Stimulated activated naive CD4-positive, alpha-beta T cell (primary cell): ENCODE measurements around the gene EVL.
"Not testable (repeated sequence)": the region's sequence is repeated elsewhere in the genome, so short reads cannot be mapped to it uniquely, and the experiment has no call there.

Experiments used
- DNase-seq, 6 experiments: peaks; one replicate each; lab custom pipeline; 2025; lab: John Stamatoyannopoulos, UW

Gene EVL

GRCh38 chr14:100165831-100166440 is 100.7 kb downstream of the EVL start:
- DNase-seq = no peak

DNA sequence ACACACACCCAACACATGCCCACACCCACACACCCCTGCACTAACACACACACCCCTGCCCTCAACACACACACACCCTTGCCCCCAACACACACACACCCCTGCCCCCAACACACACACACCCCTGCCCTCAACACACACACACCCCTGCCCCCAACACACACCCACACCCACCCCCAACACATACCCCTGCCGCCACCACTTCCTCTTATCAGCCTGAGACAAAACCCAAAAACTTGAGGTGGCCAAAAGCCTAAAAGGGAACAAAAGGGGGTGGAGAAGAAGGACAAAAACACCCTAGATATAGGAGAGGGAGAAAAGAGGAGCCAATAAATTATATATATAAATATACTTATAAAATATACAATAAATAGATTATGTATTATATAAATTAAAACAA is 103.3 kb downstream of the EVL start:
- DNase-seq = no peak

- DNase-seq = no peak
Measured at GRCh38 chr14:100170880-100171279, 105.7 kb downstream of the EVL start.

GRCh38 chr14:100172811-100173210 is 107.6 kb downstream of the EVL start:
- DNase-seq = no peak

GRCh38 chr14:100173353-100173752 is 108.1 kb downstream of the EVL start:
- DNase-seq = no peak

DNA sequence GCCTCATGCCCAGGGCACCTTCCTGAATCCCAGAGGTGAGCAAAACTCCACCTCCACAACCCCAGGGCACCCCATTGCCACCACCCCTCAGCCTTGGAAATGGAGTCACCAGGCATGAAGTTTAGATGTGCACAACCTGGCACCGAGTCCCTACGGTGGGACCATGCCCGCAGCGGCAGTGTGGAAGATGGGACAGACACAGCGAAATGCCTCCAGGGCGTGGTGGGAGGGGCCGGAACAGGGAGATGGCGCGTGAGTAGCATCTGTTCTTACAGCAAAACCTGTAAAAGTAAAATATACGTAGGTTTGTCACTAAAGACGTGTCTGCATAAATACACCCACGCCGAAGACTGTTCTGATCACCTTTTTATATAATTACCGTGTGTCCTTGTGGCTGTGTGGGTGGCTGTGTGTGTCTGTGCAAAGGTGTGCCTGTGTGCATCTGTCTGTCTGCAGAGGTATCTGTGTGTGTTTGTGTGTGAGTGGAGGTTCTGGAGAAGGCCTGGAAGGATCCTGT is 111.6 kb downstream of the EVL start:
- DNase-seq = no peak

DNA sequence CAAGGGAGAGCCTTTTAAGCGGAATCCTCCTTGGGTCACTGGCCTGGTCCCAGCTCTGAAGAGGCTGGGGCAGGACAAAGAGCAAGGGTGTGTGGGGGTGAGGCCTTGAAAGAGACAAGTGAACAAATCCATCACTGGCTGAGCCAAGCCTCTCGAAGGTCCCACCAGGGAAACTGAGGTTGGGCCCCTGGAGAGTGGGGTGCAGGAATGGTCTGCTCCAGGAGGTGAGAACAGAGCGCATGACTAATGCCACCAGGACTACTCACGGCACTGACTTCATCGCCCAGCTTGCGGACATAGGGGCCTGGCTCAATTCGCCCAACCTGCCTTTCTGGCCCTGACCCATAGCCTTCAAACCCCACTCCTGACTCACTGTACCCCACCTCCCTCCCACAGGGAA is 113.5 kb downstream of the EVL start:
- DNase-seq = no peak

DNA sequence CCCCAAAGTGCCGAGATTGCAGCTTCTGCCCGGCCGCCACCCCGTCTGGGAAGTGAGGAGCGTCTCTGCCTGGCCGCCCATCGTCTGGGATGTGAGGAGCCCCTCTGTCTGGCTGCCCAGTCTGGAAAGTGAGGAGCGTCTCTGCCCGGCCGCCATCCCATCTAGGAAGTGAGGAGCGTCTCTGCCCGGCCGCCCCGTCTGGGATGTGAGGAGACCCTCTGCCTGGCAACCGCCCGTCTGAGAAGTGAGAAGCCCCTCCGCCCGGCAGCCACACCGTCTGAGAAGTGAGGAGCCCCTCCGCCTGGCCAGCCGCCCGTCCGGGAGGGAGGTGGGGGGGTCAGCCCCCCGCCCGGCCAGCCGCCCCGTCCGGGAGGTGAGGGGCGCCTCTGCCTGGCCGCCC is 115.4 kb downstream of the EVL start:
- DNase-seq = not testable (repeated sequence)

DNA sequence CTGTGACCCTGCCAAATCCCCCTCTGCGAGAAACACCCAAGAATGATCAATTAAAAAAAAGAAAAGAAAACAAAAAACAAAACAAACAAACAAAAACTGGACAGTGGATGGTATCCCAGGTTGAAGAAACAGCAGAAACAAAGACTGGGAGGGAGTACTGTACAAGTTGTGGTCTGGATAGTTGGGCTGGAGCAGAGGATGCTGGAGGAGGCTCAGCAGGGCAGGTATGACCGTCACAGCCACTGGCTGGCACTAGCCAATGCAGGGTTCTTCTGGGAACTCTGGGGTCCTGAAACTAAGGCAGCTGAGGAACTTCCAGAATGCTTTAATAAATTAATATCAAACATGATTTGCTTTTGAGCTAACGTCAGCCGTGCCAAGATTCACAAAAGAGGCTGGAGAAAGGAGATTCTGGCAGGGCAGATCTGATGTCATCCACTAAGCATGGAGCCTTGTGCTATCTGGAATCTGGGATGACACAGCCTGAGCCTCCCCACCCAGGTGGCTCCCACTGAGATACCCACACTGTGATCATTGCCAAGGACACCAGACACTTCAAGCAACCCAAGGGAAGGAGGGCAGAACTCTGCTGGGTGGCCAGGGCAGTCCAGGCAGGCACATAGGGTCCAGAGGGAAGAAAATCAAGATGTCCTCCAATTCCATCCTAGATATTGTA is 116.8 kb downstream of the EVL start:
- not testable (repeated sequence) for DNase-seq

DNA sequence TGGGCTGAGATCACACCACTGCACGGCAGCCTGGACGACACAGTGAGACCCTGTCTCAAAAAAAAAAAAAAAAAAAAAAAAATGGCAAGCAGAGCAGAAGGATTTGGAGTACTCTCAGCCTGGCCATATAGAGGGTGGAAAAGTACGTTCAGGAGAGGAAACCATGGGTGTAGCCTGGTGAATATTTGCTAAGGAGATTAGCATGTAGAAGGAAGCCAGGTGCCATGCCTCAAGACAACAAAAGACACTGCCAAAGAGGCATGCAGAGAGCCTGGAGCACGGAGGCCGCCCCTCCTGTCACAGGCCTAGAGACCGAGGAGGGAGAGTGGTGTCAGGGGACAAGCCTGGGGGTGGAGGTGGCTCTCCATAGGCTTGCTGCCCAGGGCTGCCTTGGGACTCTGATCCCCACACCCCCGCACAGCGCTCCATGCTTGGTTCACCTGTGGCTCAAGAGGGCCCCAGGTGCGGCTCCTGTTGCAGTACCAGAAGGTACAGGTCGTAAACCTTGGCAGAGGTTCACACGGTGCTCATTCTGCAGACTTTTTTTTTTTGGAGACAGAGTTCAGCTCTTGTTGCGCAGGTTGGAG is 122.1 kb downstream of the EVL start:
- DNase-seq = no peak

GRCh38 chr14:100188392-100189030 is 123.3 kb downstream of the EVL start:
- DNase-seq = no peak

- DNase-seq = no peak
Measured at GRCh38 chr14:100190126-100190525, 124.9 kb downstream of the EVL start.

DNA sequence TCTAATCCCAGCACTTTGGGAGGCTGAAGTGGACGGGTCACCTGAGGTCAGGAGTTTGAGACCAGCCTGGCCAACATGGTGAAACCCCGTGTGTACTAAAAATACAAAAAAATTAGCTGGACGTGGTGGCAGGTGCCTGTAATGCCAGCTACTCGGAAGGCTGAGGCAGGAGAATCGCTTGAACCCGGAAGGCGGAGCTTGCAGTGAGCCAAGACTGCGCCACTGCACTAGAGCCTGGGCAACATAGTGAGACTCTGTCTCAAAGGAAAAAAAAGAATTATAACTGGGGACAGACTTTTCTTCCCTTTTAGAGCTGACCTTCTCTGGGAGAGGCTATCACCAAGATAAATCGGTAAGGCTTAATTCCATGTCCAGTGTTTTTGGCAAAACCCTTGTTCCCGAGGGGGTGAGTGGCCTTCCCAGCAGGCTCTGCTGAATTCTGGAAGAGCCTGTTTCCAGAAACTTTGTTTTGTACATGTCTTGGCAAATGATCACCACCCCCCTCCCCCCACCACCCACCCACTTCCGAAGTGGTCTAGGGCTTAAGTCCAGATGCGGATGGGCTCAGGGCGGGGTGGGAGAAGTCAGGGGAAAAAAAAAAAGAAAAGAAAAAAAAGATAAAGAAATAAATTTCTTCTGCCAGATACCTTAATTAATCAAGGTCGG is 126.5 kb downstream of the EVL start:
- DNase-seq = no peak

- peak in 1 of 6 experiments; percentile 11 for DNase-seq
Measured at GRCh38 chr14:100192250-100192671, 127.0 kb downstream of the EVL start.

DNA sequence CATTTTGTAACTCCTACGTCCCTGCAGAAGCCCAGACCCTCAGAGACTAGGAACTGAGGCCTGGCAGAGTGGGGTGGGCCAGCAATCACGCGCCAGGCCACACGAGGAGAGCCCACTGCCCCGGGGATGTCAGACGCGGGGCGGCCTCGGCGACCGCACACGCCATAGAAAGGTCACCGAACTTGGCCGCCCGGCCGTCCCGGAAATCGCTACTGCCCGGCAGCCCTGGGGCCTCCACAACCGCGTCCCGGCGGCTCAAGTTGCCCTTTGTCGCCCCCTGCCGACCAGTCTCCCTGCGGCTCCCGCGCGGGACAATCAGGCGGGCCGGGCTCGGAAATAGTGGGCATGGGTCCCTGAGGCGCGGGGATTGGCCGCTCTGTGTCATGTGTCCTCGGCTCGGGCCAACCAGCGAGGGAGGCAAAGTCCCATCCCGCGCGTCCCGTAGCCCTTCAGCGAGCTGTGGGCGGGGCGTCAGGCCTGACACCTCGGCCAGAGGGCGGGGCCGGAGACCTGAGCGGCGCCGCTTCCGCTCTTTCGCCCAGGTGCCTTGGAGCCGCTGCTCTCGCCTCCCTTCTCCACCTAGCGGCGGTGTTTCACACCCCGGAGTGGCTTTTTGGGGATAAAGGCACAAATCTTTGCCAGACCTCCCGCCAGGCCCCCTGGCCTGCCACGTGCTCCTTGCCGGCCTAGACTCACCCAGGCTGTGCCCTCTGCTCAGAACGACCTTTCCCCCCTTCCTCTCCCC is 127.6 kb downstream of the EVL start:
- peak; percentile 97 to 100 (median 99) for DNase-seq
